Neural cell (in vitro differentiated cells): Measurements from ENCODE around the gene SLC5A11. TPM values are rescaled to one million over a fixed set of nuclear protein-coding genes. Genes with fewer than 3 reads are reported as not detected.

Experiments used
- H2AFZ ChIP-seq: fragments of 200-600, 300-800 bp; sonication (generic), shearing (Covaris generic); 2 replicates; pipeline ENCODE4 v1.6.0; 2014; ENCODE audit warnings: low read depth, mild to moderate bottlenecking, antibody characterized with exemption, low read length, moderate library complexity
- H3F3A ChIP-seq: fragments of 200-600 bp; shearing (Covaris generic); 2 replicates; pipeline ENCODE4 v1.6.1; 2016; ENCODE audit warnings: mild to moderate bottlenecking, moderate library complexity, mixed read lengths, antibody characterized with exemption, low read length; ENCODE audit not compliant: insufficient read depth, poor library complexity, severe bottlenecking
- H3K27ac ChIP-seq: fragments of 200-600, 300-800 bp; sonication (generic), shearing (Covaris generic); 2 replicates; pipeline ENCODE4 v1.5.1; 2014; ENCODE audit warnings: mild to moderate bottlenecking, low read length, moderate library complexity
- H3K27me3 ChIP-seq: fragments of 300-800, 200-600 bp; sonication (generic), shearing (Covaris generic); 2 replicates; pipeline ENCODE4 v1.6.0; 2014; ENCODE audit warnings: mild to moderate bottlenecking, low read depth, low read length, moderate library complexity; ENCODE audit not compliant: insufficient read depth
- H3K36me3 ChIP-seq: fragments of 300-800, 200-600 bp; sonication (generic), shearing (Covaris generic); 2 replicates; pipeline ENCODE4 v1.5.1; 2014; ENCODE audit warnings: mild to moderate bottlenecking, antibody characterized with exemption, low read length, moderate library complexity; ENCODE audit not compliant: insufficient read depth
- H3K4me2 ChIP-seq: fragments of 300-800, 200-600 bp; sonication (generic), shearing (Covaris generic); 2 replicates; pipeline ENCODE4 v1.6.0; 2014; ENCODE audit warnings: mild to moderate bottlenecking, low read length
- H3K4me3 ChIP-seq: fragments of 300-800, 200-600 bp; sonication (generic), shearing (Covaris generic); 2 replicates; pipeline ENCODE4 v1.5.1; 2014; ENCODE audit warnings: mild to moderate bottlenecking, low read length, moderate library complexity
- H3K79me2 ChIP-seq: fragments of 200-600 bp; shearing (Covaris generic); replicated peaks from 2 replicates; pipeline ENCODE4 v1.6.0; 2014; ENCODE audit warnings: mild to moderate bottlenecking, low read length, moderate library complexity; ENCODE audit not compliant: insufficient read depth
- H3K9ac ChIP-seq: fragments of 300-800, 200-600 bp; sonication (generic), shearing (Covaris generic); 2 replicates; pipeline ENCODE4 v1.6.1; 2016; ENCODE audit warnings: mild to moderate bottlenecking, low read length, mixed read lengths
- H3K9me2 ChIP-seq: fragments of 200-600 bp; shearing (Covaris generic); 2 replicates; pipeline ENCODE4 v1.6.1; 2016; ENCODE audit warnings: mild to moderate bottlenecking, low read length, mixed read lengths; ENCODE audit not compliant: insufficient read depth
- H3K9me3 ChIP-seq: fragments of 200-600, 300-800 bp; sonication (generic), shearing (Covaris generic); 2 replicates; pipeline ENCODE4 v1.6.1; 2016; ENCODE audit warnings: mild to moderate bottlenecking, mixed run types, low read length, moderate library complexity, mixed read lengths
- H4K20me1 ChIP-seq: fragments of 200-600 bp; shearing (Covaris generic); 2 replicates; pipeline ENCODE4 v1.6.1; 2016; ENCODE audit warnings: mild to moderate bottlenecking, mixed run types; ENCODE audit not compliant: insufficient read depth
- EP300 ChIP-seq: fragments of 450-650 bp; conservative IDR thresholded peaks from 2 replicates; pipeline ENCODE4 v1.6.1; 2014; ENCODE audit warnings: antibody characterized with exemption, mild to moderate bottlenecking, moderate library complexity; ENCODE audit not compliant: poor library complexity, severe bottlenecking
- EZH2 ChIP-seq: fragments of 200-600, 300-800 bp; shearing (Covaris generic), sonication (generic); IDR thresholded peaks from 2 replicates; pipeline ENCODE4 v1.6.1; 2014; ENCODE audit warnings: antibody characterized with exemption, low read length, borderline replicate concordance, mild to moderate bottlenecking; ENCODE audit not compliant: insufficient read depth, poor library complexity, severe bottlenecking
- MXI1 ChIP-seq: fragments of 450-650 bp; conservative IDR thresholded peaks from 2 replicates; pipeline ENCODE4 v1.6.1; 2014; ENCODE audit warnings: antibody characterized with exemption, mild to moderate bottlenecking; ENCODE audit not compliant: poor library complexity, severe bottlenecking
- POLR2AphosphoS5 ChIP-seq: IDR thresholded peaks from 2 replicates; pipeline ENCODE4 v1.6.1; 2012
- RAD21 ChIP-seq: fragments of 450-650 bp; conservative IDR thresholded peaks from 2 replicates; pipeline ENCODE4 v1.6.1; 2014; ENCODE audit warnings: antibody characterized with exemption, mild to moderate bottlenecking, moderate library complexity
- SMC3 ChIP-seq: fragments of 450-650 bp; conservative IDR thresholded peaks from 2 replicates; pipeline ENCODE4 v1.6.1; 2014; ENCODE audit warnings: antibody characterized with exemption, mild to moderate bottlenecking, moderate library complexity; ENCODE audit not compliant: poor library complexity
- TAF1 ChIP-seq: IDR thresholded peaks from 2 replicates; pipeline ENCODE4 v1.6.1; 2012; ENCODE audit warnings: low read depth
- polyA plus RNA-seq: library from polyadenylated mRNA; depleted of rRNA; stranded (reverse); fragments of >200 nt; gene quantifications from 2 replicates; pipeline ENCODE4 v1.2.3, GENCODE V29; 2014
- TF ChIP-seq, protein P1 (sequence below): fragments of 450-650 bp; IDR thresholded peaks from 2 replicates; pipeline ENCODE4 v1.5.1; 2014; ENCODE audit warnings: antibody characterized with exemption, mild to moderate bottlenecking, moderate library complexity; ENCODE audit not compliant: poor library complexity, severe bottlenecking
- TF ChIP-seq, protein P2 (sequence below): IDR thresholded peaks from 2 replicates; pipeline ENCODE4 v1.6.1; 2012; ENCODE audit warnings: borderline replicate concordance

Gene SLC5A11
- polyA plus RNA-seq, 1 donor from 2014 or later: not detected

DNA sequence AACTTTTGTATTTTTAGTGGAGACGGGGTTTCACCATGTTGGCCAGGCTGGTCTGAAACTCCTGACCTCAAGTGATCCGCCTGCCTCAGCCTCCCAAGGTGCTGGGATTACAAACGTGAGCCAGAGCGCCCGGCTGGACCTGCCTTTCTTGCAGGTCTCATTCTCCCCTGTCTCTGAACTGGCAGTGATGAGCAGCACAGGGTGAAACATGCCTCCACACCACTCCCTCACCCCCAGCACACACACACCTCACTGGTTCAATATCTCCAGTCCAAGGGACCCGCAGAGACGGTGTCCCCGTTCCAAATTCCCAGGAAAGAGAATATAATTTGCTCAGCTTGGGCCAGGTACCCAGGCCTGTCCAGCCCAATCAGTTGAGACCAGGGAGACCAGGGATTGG, 23.3 kb downstream of the SLC5A11 start:
- Histone ChIP-seq H3K27ac (no peak overlapping the region), H2AFZ (no peak overlapping the region), H3K36me3 (no peaks in the 10 kb centered on the region), H3K4me3 (no peak overlapping the region), H3K9me2 (no peaks in the 10 kb centered on the region), H3K9ac (no peak overlapping the region), H3K27me3 (no peaks in the 10 kb centered on the region), H3K9me3 (no peaks in the 10 kb centered on the region), H3K79me2 (no peaks in the 10 kb centered on the region), H4K20me1 (no peaks in the 10 kb centered on the region), H3F3A (no peaks in the 10 kb centered on the region), H3K4me2 (no peak overlapping the region)
- TF ChIP-seq, protein P1, sequence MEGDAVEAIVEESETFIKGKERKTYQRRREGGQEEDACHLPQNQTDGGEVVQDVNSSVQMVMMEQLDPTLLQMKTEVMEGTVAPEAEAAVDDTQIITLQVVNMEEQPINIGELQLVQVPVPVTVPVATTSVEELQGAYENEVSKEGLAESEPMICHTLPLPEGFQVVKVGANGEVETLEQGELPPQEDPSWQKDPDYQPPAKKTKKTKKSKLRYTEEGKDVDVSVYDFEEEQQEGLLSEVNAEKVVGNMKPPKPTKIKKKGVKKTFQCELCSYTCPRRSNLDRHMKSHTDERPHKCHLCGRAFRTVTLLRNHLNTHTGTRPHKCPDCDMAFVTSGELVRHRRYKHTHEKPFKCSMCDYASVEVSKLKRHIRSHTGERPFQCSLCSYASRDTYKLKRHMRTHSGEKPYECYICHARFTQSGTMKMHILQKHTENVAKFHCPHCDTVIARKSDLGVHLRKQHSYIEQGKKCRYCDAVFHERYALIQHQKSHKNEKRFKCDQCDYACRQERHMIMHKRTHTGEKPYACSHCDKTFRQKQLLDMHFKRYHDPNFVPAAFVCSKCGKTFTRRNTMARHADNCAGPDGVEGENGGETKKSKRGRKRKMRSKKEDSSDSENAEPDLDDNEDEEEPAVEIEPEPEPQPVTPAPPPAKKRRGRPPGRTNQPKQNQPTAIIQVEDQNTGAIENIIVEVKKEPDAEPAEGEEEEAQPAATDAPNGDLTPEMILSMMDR: no peak
- TF ChIP-seq MXI1: no peak

DNA sequence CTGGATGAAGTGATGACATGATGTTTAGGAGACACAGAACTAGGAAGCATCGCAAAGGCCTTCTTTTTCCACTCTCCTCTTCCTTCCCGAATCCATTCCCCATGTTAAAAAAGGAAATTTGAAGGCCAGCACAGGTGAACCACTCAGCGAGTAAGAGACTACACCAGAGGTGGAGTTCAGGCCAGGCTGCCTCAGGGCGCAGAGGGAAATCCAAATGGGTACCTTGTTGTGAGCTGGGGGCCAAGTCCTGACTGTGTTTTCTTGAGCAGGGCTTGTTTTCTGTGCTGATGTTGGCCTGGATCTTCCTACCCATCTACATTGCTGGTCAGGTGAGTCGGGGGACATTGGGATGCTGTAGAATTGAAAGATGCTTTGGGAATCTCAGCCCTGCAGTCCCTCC, 26.1 kb downstream of the SLC5A11 start:
- no peak overlapping the region for H3K4me3 ChIP-seq
- H3K9ac ChIP-seq: no peak overlapping the region
- TF ChIP-seq, protein P2, sequence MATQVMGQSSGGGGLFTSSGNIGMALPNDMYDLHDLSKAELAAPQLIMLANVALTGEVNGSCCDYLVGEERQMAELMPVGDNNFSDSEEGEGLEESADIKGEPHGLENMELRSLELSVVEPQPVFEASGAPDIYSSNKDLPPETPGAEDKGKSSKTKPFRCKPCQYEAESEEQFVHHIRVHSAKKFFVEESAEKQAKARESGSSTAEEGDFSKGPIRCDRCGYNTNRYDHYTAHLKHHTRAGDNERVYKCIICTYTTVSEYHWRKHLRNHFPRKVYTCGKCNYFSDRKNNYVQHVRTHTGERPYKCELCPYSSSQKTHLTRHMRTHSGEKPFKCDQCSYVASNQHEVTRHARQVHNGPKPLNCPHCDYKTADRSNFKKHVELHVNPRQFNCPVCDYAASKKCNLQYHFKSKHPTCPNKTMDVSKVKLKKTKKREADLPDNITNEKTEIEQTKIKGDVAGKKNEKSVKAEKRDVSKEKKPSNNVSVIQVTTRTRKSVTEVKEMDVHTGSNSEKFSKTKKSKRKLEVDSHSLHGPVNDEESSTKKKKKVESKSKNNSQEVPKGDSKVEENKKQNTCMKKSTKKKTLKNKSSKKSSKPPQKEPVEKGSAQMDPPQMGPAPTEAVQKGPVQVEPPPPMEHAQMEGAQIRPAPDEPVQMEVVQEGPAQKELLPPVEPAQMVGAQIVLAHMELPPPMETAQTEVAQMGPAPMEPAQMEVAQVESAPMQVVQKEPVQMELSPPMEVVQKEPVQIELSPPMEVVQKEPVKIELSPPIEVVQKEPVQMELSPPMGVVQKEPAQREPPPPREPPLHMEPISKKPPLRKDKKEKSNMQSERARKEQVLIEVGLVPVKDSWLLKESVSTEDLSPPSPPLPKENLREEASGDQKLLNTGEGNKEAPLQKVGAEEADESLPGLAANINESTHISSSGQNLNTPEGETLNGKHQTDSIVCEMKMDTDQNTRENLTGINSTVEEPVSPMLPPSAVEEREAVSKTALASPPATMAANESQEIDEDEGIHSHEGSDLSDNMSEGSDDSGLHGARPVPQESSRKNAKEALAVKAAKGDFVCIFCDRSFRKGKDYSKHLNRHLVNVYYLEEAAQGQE: no peak
- TF ChIP-seq POLR2AphosphoS5 (no peak), EP300 (no peak), MXI1 (no peak), EZH2 (no peak), RAD21 (no peak), TAF1 (no peak), SMC3 (no peak)
- TF ChIP-seq, protein P1: no peak
- no peaks in the 10 kb centered on the region for H4K20me1 ChIP-seq
- H3K27ac ChIP-seq: no peak overlapping the region
- no peaks in the 10 kb centered on the region for H3K36me3 ChIP-seq
- H3F3A ChIP-seq: no peaks in the 10 kb centered on the region
- no peaks in the 10 kb centered on the region for H3K79me2 ChIP-seq
- no peaks in the 10 kb centered on the region for H3K27me3 ChIP-seq
- no peak overlapping the region for H3K4me2 ChIP-seq
- H3K9me2 ChIP-seq: no peaks in the 10 kb centered on the region
- no peak overlapping the region for H2AFZ ChIP-seq
- H3K9me3 ChIP-seq: no peaks in the 10 kb centered on the region
